Stomach (tissue), 4 donors: Measurements from ENCODE around the gene EHD3.

Source experiments
- EP300 ChIP-seq: sonication (generic); formaldehyde crosslinking; IDR thresholded peaks from one replicate; pipeline ENCODE4 v1.6.1; 2017; ENCODE audit warnings: antibody characterized with exemption
- POLR2A ChIP-seq, 4 donors: fragments of 450-650 bp; IDR thresholded peaks; one replicate each; pipeline ENCODE4 v1.6.1; 2016; ENCODE audit warnings: antibody characterized with exemption in 4 of 4, control low read depth in 2 of 4, mild to moderate bottlenecking in 1 of 4, moderate library complexity in 1 of 4
- POLR2AphosphoS5 ChIP-seq, 3 donors: sonication (generic); formaldehyde crosslinking; IDR thresholded peaks; one replicate each; pipeline ENCODE4 v1.6.1; 2016; ENCODE audit warnings: antibody characterized with exemption in 3 of 3
- TF ChIP-seq, protein P1 (sequence below), 7 experiments: fragments of 450-650 bp in 4 of 7; fragments of 200-600 bp in 3 of 7; sonication (generic) in 3 of 7; IDR thresholded peaks; one replicate each; pipeline ENCODE4 v1.5.1; 2016 to 2019; ENCODE audit warnings: antibody characterized with exemption in 7 of 7, control low read depth in 2 of 7, mild to moderate bottlenecking in 1 of 7

DNA sequence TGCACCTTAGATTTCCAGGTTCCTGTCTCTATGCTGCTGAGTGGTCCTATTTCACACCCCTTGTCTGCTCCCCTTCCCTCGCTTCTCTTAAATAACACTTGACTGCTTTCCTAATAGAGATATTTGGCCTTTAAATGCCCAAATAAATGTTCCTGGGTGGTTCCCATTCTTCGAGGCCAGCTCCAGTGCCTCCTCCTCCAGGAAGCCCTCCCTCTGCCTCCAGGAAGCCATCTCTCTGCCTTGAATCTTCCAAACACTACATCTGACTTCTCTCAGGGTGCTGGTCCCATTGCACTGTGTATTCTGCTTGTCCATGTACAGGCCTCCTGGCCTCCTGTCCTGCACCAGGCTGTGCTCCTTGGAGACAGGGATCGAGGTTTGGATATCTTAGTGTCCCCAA lies 14.2 kb downstream of the EHD3 start:
- TF ChIP-seq, protein P1, sequence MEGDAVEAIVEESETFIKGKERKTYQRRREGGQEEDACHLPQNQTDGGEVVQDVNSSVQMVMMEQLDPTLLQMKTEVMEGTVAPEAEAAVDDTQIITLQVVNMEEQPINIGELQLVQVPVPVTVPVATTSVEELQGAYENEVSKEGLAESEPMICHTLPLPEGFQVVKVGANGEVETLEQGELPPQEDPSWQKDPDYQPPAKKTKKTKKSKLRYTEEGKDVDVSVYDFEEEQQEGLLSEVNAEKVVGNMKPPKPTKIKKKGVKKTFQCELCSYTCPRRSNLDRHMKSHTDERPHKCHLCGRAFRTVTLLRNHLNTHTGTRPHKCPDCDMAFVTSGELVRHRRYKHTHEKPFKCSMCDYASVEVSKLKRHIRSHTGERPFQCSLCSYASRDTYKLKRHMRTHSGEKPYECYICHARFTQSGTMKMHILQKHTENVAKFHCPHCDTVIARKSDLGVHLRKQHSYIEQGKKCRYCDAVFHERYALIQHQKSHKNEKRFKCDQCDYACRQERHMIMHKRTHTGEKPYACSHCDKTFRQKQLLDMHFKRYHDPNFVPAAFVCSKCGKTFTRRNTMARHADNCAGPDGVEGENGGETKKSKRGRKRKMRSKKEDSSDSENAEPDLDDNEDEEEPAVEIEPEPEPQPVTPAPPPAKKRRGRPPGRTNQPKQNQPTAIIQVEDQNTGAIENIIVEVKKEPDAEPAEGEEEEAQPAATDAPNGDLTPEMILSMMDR (IDR thresholded peaks at IDR 0.05) = no peak
- TF ChIP-seq POLR2AphosphoS5 (IDR thresholded peaks at IDR 0.05) = no peak
- no peak for TF ChIP-seq POLR2A (IDR thresholded peaks at IDR 0.05)
- no peak for TF ChIP-seq EP300
